Ishikawa (cell line): ENCODE results near the gene TKT.

ENCODE experiments used
- CEBPB ChIP-seq: IDR thresholded peaks from 2 replicates; pipeline ENCODE4 v1.6.1; 2012
- CREB1 ChIP-seq: IDR thresholded peaks from 2 replicates; pipeline ENCODE4 v1.6.1; 2012; ENCODE audit warnings: low read depth
- EP300 ChIP-seq: IDR thresholded peaks from 2 replicates; pipeline ENCODE4 v1.6.1; 2012; ENCODE audit warnings: borderline replicate concordance
- NFIC ChIP-seq: IDR thresholded peaks from 2 replicates; pipeline ENCODE4 v1.6.1; 2012
- RAD21 ChIP-seq: IDR thresholded peaks from 2 replicates; pipeline ENCODE4 v1.6.1; 2012; ENCODE audit warnings: low read depth
- REST ChIP-seq: IDR thresholded peaks from 2 replicates; pipeline ENCODE4 v1.6.1; 2012; ENCODE audit warnings: low read depth, mild to moderate bottlenecking
- TCF12 ChIP-seq: IDR thresholded peaks from 2 replicates; pipeline ENCODE4 v1.6.1; 2012; ENCODE audit warnings: low read depth
- TEAD4 ChIP-seq: IDR thresholded peaks from 2 replicates; pipeline ENCODE4 v1.6.1; 2012
- YY1 ChIP-seq: IDR thresholded peaks from 2 replicates; pipeline ENCODE4 v1.6.1; 2012; ENCODE audit warnings: low read depth
- TF ChIP-seq, protein P1 (sequence below): IDR thresholded peaks from 2 replicates; pipeline ENCODE4 v1.6.1; 2012

GRCh38 chr3:53222183-53222901 is 33.5 kb downstream of the TKT start:
- no peak for TF ChIP-seq EP300
- TF ChIP-seq REST, result no peak
- no peak for TF ChIP-seq CREB1
- TF ChIP-seq TEAD4, result no peak
- TF ChIP-seq, protein P1, sequence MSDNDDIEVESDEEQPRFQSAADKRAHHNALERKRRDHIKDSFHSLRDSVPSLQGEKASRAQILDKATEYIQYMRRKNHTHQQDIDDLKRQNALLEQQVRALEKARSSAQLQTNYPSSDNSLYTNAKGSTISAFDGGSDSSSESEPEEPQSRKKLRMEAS, result no peak
- no peak for TF ChIP-seq TCF12
- TF ChIP-seq CEBPB, result no peak
- no peak for TF ChIP-seq NFIC
- TF ChIP-seq YY1, result no peak
- TF ChIP-seq RAD21, result no peak
